Measurements from ENCODE around the gene ENPEP. TPM values are rescaled to one million over a fixed set of nuclear protein-coding genes. Genes with fewer than 3 reads are reported as not detected.
A peak's percentile ranks its signal among the peaks of the same experiment; 100 is the strongest.

Gene ENPEP
- total RNA-seq, 6 experiments from 2014 or later: 0.03 to 0.07 (median 0.03) TPM; not detected in 3

DNA sequence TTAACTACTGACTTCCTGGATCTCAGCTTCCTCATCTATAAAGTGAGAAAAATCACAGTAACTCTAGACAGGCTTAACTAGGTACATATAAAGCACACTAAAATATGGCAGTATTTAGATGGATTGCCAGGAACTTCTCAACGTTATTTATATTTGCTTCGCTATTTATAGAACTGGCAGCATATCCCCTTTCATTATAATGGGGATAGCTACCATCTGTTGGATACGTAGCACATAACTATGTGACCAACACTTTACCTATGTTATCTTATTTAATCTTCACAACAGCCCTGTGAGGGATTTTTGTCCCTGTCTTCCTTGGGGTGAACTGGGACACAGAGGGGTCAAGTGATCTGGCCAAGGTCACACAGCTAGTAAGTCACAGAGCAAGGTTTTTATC, 64.6 kb downstream of the ENPEP start:
- TF ChIP-seq, protein P1, sequence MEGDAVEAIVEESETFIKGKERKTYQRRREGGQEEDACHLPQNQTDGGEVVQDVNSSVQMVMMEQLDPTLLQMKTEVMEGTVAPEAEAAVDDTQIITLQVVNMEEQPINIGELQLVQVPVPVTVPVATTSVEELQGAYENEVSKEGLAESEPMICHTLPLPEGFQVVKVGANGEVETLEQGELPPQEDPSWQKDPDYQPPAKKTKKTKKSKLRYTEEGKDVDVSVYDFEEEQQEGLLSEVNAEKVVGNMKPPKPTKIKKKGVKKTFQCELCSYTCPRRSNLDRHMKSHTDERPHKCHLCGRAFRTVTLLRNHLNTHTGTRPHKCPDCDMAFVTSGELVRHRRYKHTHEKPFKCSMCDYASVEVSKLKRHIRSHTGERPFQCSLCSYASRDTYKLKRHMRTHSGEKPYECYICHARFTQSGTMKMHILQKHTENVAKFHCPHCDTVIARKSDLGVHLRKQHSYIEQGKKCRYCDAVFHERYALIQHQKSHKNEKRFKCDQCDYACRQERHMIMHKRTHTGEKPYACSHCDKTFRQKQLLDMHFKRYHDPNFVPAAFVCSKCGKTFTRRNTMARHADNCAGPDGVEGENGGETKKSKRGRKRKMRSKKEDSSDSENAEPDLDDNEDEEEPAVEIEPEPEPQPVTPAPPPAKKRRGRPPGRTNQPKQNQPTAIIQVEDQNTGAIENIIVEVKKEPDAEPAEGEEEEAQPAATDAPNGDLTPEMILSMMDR (IDR thresholded peaks at IDR 0.05): no peak

DNA sequence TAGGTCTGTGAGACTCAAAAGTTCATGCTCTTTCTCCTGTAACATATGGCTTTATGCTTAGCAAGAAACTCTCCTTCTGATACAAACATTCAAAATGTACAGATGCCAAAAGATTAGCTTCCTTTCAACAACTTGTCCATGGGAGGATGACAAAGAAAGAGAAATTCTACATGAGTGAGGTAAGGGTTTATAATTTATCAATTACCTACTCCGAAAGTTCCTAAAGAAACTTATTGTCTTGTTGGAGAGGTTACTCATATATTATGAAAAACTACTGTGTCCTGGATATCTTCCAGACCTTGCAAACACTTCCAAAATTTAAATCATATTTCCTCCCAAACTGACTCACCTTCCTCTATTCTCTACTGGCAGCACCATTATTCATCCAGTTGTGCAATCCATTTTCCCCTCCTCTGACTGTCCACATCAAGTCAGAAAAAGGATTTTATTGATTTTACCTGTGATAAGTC, 65.1 kb downstream of the ENPEP start:
- peaks cover 17% of the 10 kb centered on the region for H3K4me1 Mint-ChIP-seq (ENCODE audit: low read depth)

More for the DNA sequence above, 64.6 kb downstream of the ENPEP start:
- DNase-seq: peak; percentile 7
- H3K36me3 Mint-ChIP-seq (ENCODE audit: low read depth): peaks cover 15% of the 10 kb centered on the region
- H3K9me3 Mint-ChIP-seq: peaks cover 11% of the 10 kb centered on the region
- H3K4me3 Mint-ChIP-seq: peak overlapping the region; percentile 42; the same call in 1 of the 2 replicates
- H3K27ac Mint-ChIP-seq: peak overlapping the region; percentile 47
- H3K27me3 Mint-ChIP-seq (ENCODE audit: insufficient read depth): no peaks in the 10 kb centered on the region
- H3K4me1 Mint-ChIP-seq (ENCODE audit: low read depth): peaks cover 17% of the 10 kb centered on the region

DNA sequence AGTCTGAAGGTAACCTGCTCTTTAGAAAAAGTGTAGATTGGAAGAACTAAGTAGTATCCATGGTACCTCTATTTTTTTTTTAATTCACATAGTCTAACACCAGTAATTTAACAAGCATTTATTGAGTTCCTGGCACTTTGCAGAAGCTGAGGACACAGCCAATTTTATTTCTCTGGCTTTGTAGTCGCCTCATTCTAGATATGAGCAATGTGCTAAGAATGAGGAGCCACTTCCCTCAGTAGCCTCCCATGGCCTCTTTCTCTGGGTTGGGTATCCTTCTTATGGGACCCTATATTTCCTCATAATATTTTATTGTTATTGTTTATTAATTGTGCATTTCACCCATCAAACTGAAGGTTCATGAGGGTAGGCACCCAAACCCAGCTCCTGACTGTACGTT, 67.6 kb downstream of the ENPEP start:
- TF ChIP-seq, protein P1 (IDR thresholded peaks at IDR 0.05): no peak
- Mint-ChIP-seq H3K9me3 (no peaks in the 10 kb centered on the region), H3K4me3 (no peak overlapping the region), H3K4me1 (ENCODE audit: low read depth) (peaks cover 17% of the 10 kb centered on the region), H3K27me3 (ENCODE audit: insufficient read depth) (no peaks in the 10 kb centered on the region; the same call in 1 of the 2 replicates), H3K36me3 (ENCODE audit: low read depth) (0 out of 2 replicates have a peak, but pooled peaks cover 3% of the 10 kb centered on the region), H3K27ac (no peak overlapping the region)
- no peak for DNase-seq

More for the DNA sequence above, 65.1 kb downstream of the ENPEP start:
- DNase-seq: peak; percentile 74
- TF ChIP-seq, protein P1 (IDR thresholded peaks at IDR 0.05): no peak
- H3K27ac Mint-ChIP-seq: peak overlapping the region; percentile 47
- H3K36me3 Mint-ChIP-seq (ENCODE audit: low read depth): peaks cover 15% of the 10 kb centered on the region
- H3K9me3 Mint-ChIP-seq: peaks cover 11% of the 10 kb centered on the region
- H3K27me3 Mint-ChIP-seq (ENCODE audit: insufficient read depth): no peaks in the 10 kb centered on the region; the same call in 1 of the 2 replicates
- H3K4me3 Mint-ChIP-seq: peak overlapping the region; percentile 42

DNA sequence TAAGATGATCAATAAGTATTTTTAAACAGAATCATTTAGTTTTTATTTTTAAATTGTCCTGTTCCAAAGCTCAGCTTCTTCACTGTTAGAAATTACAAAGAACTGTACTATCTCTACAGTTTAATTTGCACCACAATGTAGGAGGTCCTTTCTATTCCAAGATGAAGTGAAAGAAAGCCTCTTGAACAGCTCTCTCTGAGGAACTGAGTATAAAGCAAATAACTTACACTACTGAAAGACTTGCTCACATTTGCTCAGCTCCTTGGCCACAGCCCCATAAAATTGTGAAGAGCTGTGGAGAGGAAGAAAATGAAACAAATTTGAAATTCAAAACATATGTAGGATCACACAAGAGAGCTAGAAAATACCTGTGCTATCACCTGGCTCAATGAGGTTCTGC, 68.6 kb downstream of the ENPEP start:
- TF ChIP-seq, protein P1 (IDR thresholded peaks at IDR 0.05): no peak
- no peak for DNase-seq
- Mint-ChIP-seq H3K4me3 (no peak overlapping the region), H3K27ac (no peak overlapping the region), H3K27me3 (ENCODE audit: insufficient read depth) (no peaks in the 10 kb centered on the region; the same call in 1 of the 2 replicates), H3K36me3 (ENCODE audit: low read depth) (no peaks in the 10 kb centered on the region), H3K9me3 (no peaks in the 10 kb centered on the region), H3K4me1 (ENCODE audit: low read depth) (peaks cover 21% of the 10 kb centered on the region)

DNA sequence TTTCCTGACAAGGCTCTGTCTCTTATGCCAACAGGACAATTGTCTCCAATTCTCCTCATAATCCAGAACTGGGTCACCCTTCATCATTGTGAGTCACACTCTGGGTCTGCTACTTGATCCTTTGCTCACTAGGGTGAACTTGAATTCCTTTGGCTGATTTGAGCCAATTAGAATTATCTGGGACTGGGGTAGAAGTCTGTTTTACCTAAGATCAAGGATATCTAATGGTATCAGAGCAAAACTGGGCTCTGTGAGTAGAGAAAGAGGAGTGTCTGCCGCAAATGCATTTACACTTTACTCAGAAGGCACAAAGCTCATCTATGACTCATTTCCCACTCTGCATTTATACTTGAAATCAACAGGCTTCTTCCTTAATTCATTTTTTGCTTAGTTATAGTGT, 74.3 kb downstream of the ENPEP start:
- TF ChIP-seq, protein P1 (IDR thresholded peaks at IDR 0.05): no peak
- no peak overlapping the region for H3K27ac Mint-ChIP-seq
- H3K36me3 Mint-ChIP-seq (ENCODE audit: low read depth): no peaks in the 10 kb centered on the region
- H3K4me1 Mint-ChIP-seq (ENCODE audit: low read depth): peaks cover 15% of the 10 kb centered on the region
- DNase-seq: peak; percentile 47
- H3K9me3 Mint-ChIP-seq: no peaks in the 10 kb centered on the region
- H3K4me3 Mint-ChIP-seq: no peak overlapping the region
- H3K27me3 Mint-ChIP-seq (ENCODE audit: insufficient read depth): no peaks in the 10 kb centered on the region; the same call in 1 of the 2 replicates
